Liver (tissue), 9 donors: ENCODE data around the gene GPR171. TPM values are rescaled to one million over a fixed set of nuclear protein-coding genes. Genes with fewer than 3 reads are reported as not detected.
"Not testable (repeated sequence)": the region's sequence is repeated elsewhere in the genome, so short reads cannot be mapped to it uniquely, and the experiment has no call there.

Source experiments
- DNase-seq: peaks from one replicate; pipeline ENCODE4 v3.0.0-alpha.2; 2017; ENCODE audit warnings: low spot score
- H3K27ac ChIP-seq, 2 donors: one replicate each; pipeline ENCODE4 v1.7.0; 2013; ENCODE audit warnings: inconsistent platforms in 2 of 2, low read length in 2 of 2, control low read depth in 1 of 2, low read depth in 1 of 2, mild to moderate bottlenecking in 1 of 2
- H3K27me3 ChIP-seq, 4 donors: one replicate each; pipeline versions ENCODE4 v1.6.1 to v1.7.0; 2013; ENCODE audit warnings: low read length in 3 of 4, inconsistent platforms in 1 of 4, mild to moderate bottlenecking in 1 of 4, moderate library complexity in 1 of 4; ENCODE audit not compliant: control insufficient read depth in 4 of 4, insufficient read depth in 4 of 4
- H3K36me3 ChIP-seq, 4 donors: one replicate each; pipeline versions ENCODE4 v1.6.1 to v1.7.0; 2013; ENCODE audit warnings: low read length in 3 of 4, mild to moderate bottlenecking in 3 of 4, low read depth in 1 of 4, moderate library complexity in 1 of 4; ENCODE audit not compliant: control insufficient read depth in 4 of 4, insufficient read depth in 3 of 4
- H3K4me1 ChIP-seq, 4 donors: one replicate each; pipeline versions ENCODE4 v1.6.1 to v1.7.0; 2013; ENCODE audit warnings: low read length in 3 of 4, mild to moderate bottlenecking in 3 of 4, moderate library complexity in 1 of 4; ENCODE audit not compliant: control insufficient read depth in 4 of 4, insufficient read depth in 4 of 4
- H3K4me3 ChIP-seq, 3 donors: one replicate each; pipeline versions ENCODE4 v1.6.1 to v1.7.0; 2013; ENCODE audit warnings: low read length in 3 of 3, control low read depth in 1 of 3, low read depth in 1 of 3, mild to moderate bottlenecking in 1 of 3
- H3K9ac ChIP-seq, 2 donors: one replicate each; pipeline ENCODE4 v1.7.0; 2013; ENCODE audit warnings: low read length in 2 of 2, mild to moderate bottlenecking in 2 of 2, moderate library complexity in 2 of 2, control low read depth in 1 of 2, low read depth in 1 of 2
- H3K9me3 ChIP-seq, 4 donors: one replicate each; pipeline versions ENCODE4 v1.6.1 to v1.7.0; 2013; ENCODE audit warnings: low read length in 3 of 4; ENCODE audit not compliant: control insufficient read depth in 4 of 4
- ATF3 ChIP-seq: IDR thresholded peaks from 2 replicates; pipeline ENCODE4 v1.6.1; 2016; ENCODE audit warnings: antibody characterized with exemption
- EGR1 ChIP-seq, 2 donors: IDR thresholded peaks; 2 replicates each; pipeline ENCODE4 v1.6.1; 2016 to 2018; ENCODE audit warnings: antibody characterized with exemption in 2 of 2, low read depth in 2 of 2
- FOXA1 ChIP-seq: IDR thresholded peaks from 2 replicates; pipeline ENCODE4 v1.6.1; 2016; ENCODE audit warnings: antibody characterized with exemption
- FOXA2 ChIP-seq: IDR thresholded peaks from 2 replicates; pipeline ENCODE4 v1.6.1; 2016; ENCODE audit warnings: antibody characterized with exemption
- GABPA ChIP-seq, 2 donors: IDR thresholded peaks in 1 of 2; conservative IDR thresholded peaks in 1 of 2; 2 replicates each; pipeline ENCODE4 v1.6.1; 2016; ENCODE audit warnings: antibody characterized with exemption in 2 of 2, mild to moderate bottlenecking in 1 of 2, moderate library complexity in 1 of 2
- HNF4G ChIP-seq: IDR thresholded peaks from 2 replicates; pipeline ENCODE4 v1.6.1; 2016; ENCODE audit warnings: antibody characterized with exemption
- JUND ChIP-seq, 2 donors: IDR thresholded peaks; 2 replicates each; pipeline ENCODE4 v1.6.1; 2016; ENCODE audit warnings: antibody characterized with exemption in 2 of 2
- RAD21 ChIP-seq, 2 donors: IDR thresholded peaks; 2 replicates each; pipeline ENCODE4 v1.6.1; 2016; ENCODE audit warnings: antibody characterized with exemption in 2 of 2, mild to moderate bottlenecking in 2 of 2
- REST ChIP-seq: IDR thresholded peaks from 2 replicates; pipeline ENCODE4 v1.6.1; 2016; ENCODE audit warnings: antibody characterized with exemption, mild to moderate bottlenecking
- RXRA ChIP-seq, 2 donors: IDR thresholded peaks; 2 replicates each; pipeline ENCODE4 v1.6.1; 2017 to 2018; ENCODE audit warnings: antibody characterized with exemption in 2 of 2, mild to moderate bottlenecking in 1 of 2
- TAF1 ChIP-seq: conservative IDR thresholded peaks from 2 replicates; pipeline ENCODE4 v1.6.1; 2016; ENCODE audit warnings: antibody characterized with exemption, mild to moderate bottlenecking
- YY1 ChIP-seq: IDR thresholded peaks from 2 replicates; pipeline ENCODE4 v1.6.1; 2016; ENCODE audit warnings: antibody characterized with exemption, mild to moderate bottlenecking
- ZBTB33 ChIP-seq: IDR thresholded peaks from 2 replicates; pipeline ENCODE4 v1.6.1; 2016; ENCODE audit warnings: antibody characterized with exemption
- WGBS: extraction: QIAGEN DNeasy Blood & Tissue Kit; methylation state at CpG from one replicate; pipeline ENCODE4 v1.1.7; 2013; 5-methylcytosine and 5-hydroxymethylcytosine counted together
- polyA plus RNA-seq, 2 donors: library from polyadenylated mRNA; stranded (reverse) in 1 of 2; unstranded in 1 of 2; fragments of 200-250 nt in 1 of 2; fragments of >200 nt in 1 of 2; fragmentation: Nextera tagmentation in 1 of 2; extraction: Ambion mirVana in 1 of 2; gene quantifications; one replicate each; pipeline versions ENCODE4 v1.2.1 to v1.2.3, GENCODE V29; 2013 to 2015
- total RNA-seq, 2 donors: library from RNA; depleted of rRNA; stranded (reverse); fragments of >200 nt; gene quantifications; one replicate each; pipeline ENCODE4 v1.2.3, GENCODE V29; 2014
- TF ChIP-seq, protein P1 (sequence below): IDR thresholded peaks from 2 replicates; pipeline ENCODE4 v1.6.1; 2016; ENCODE audit warnings: antibody characterized with exemption
- TF ChIP-seq, protein P2 (sequence below): fragments of 150-350 bp; IDR thresholded peaks from 2 replicates; pipeline ENCODE4 v1.5.1; 2017; ENCODE audit warnings: improper control_type of control experiment, low read depth, low read length; ENCODE audit not compliant: missing input control
- donor health status: healthy.
- donor health status: healthy.
- donor health status: healthy.
- donor health status: healthy.
- donor health status: healthy.

GPR171 gene, protein sequence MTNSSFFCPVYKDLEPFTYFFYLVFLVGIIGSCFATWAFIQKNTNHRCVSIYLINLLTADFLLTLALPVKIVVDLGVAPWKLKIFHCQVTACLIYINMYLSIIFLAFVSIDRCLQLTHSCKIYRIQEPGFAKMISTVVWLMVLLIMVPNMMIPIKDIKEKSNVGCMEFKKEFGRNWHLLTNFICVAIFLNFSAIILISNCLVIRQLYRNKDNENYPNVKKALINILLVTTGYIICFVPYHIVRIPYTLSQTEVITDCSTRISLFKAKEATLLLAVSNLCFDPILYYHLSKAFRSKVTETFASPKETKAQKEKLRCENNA
- total RNA-seq (under 1 TPM; 0.19 to 0.33 TPM), polyA plus RNA-seq (under 1 TPM; 0.23 to 0.56 TPM)

DNA sequence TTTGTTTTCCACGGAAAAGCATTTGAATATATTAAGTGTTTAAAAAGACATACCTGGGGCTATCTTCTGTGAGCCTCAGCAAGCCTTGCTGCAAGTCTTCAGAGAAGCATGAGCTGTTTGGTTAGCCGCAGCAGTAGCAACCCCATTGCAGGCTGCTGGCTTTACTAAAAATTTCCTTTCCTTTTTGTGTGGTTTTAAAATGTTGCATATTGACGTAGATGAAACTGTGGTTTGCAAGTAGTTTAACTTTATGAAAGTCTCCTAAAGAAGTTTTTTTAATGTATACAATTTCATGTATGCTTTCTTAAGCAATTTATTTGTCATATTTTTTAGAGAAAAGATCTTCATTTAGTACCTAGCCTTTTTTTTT, at the start of gene GPR171:
GPR171 (minus strand) TSS at position 166 of the 370 bp plus-strand sequence. CDS start 3,830 bp downstream, outside the sequence.
- no peak for DNase-seq
- Histone ChIP-seq H3K4me3 (no peak within 1 kb of the TSS), H3K9me3 (no peaks in the 10 kb centered on the region), H3K27ac (no peak within 1 kb of the TSS), H3K4me1 (peaks cover 2 to 10% (median 6%) of the 10 kb centered on the region in 4 donors), H3K9ac (no peak within 1 kb of the TSS), H3K36me3 (no peaks in the 10 kb centered on the region), H3K27me3 (no peaks in the 10 kb centered on the region)
- WGBS: 84% methylated on average over 3 of the region's 3 CpGs
- TF ChIP-seq YY1 (no peak), TAF1 (no peak), FOXA2 (no peak), FOXA1 (no peak), ATF3 (no peak), RXRA (IDR thresholded peaks at IDR 0.05) (no peak), GABPA (IDR thresholded peaks at IDR 0.05 in 1 of 2, conservative IDR thresholded peaks at IDR 0.05 in 1 of 2) (no peak), RAD21 (IDR thresholded peaks at IDR 0.05) (no peak)
- TF ChIP-seq, protein P1, sequence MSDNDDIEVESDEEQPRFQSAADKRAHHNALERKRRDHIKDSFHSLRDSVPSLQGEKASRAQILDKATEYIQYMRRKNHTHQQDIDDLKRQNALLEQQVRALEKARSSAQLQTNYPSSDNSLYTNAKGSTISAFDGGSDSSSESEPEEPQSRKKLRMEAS: no peak

DNA sequence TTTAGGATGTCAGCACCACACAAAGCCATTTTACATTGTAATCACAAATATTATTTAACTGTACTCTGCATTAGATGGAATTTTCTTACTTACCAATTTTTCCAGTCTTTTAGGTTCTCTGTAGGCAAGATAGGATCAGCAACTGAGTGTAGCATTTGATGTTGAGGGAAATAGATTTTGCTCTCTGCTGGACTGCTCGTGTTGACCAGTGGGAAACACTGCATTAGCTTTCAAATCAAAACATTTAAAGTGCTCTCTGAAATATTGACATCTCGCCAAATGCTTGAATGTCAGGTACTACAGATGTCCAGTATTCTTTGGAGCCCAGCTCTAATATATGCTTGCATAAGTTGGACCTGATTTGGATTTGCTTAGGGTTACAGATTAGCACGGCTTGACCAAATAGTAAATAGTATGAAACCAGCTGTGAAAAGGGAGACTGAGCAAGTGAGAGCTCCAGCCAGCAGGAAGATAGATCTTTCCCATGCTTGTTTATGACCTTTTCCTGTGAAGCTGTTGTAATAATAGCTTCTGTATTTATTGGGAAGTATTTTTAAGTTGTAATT, 45.8 kb upstream of the GPR171 start:
- H3K9ac ChIP-seq: no peak overlapping the region
- no peaks in the 10 kb centered on the region for H3K27me3 ChIP-seq
- DNase-seq: no peak
- H3K9me3 ChIP-seq: no peaks in the 10 kb centered on the region
- H3K27ac ChIP-seq: no peak overlapping the region
- H3K4me1 ChIP-seq: no peaks in the 10 kb centered on the region
- 35% methylated on average over 3 of the region's 3 CpGs for WGBS
- H3K36me3 ChIP-seq: no peaks in the 10 kb centered on the region
- no peak overlapping the region for H3K4me3 ChIP-seq
- TF ChIP-seq, protein P2, sequence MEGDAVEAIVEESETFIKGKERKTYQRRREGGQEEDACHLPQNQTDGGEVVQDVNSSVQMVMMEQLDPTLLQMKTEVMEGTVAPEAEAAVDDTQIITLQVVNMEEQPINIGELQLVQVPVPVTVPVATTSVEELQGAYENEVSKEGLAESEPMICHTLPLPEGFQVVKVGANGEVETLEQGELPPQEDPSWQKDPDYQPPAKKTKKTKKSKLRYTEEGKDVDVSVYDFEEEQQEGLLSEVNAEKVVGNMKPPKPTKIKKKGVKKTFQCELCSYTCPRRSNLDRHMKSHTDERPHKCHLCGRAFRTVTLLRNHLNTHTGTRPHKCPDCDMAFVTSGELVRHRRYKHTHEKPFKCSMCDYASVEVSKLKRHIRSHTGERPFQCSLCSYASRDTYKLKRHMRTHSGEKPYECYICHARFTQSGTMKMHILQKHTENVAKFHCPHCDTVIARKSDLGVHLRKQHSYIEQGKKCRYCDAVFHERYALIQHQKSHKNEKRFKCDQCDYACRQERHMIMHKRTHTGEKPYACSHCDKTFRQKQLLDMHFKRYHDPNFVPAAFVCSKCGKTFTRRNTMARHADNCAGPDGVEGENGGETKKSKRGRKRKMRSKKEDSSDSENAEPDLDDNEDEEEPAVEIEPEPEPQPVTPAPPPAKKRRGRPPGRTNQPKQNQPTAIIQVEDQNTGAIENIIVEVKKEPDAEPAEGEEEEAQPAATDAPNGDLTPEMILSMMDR: no peak
- TF ChIP-seq EGR1 (IDR thresholded peaks at IDR 0.05; ENCODE audit: low read depth in 2 of 2) (no peak), JUND (IDR thresholded peaks at IDR 0.05) (no peak), REST (no peak), RAD21 (IDR thresholded peaks at IDR 0.05) (no peak), ZBTB33 (no peak), YY1 (no peak), ATF3 (no peak), TAF1 (no peak), HNF4G (no peak), FOXA1 (no peak)

GRCh38 chr3:151242006-151242405, 39.0 kb upstream of the GPR171 start:
- not testable (repeated sequence) for H3K4me1 ChIP-seq, H3K4me3 ChIP-seq, H3K9me3 ChIP-seq, H3K27me3 ChIP-seq, H3K9ac ChIP-seq, H3K36me3 ChIP-seq, H3K27ac ChIP-seq, DNase-seq
- 86% methylated on average over 14 of the region's 18 CpGs for WGBS
